Measurements from ENCODE around the gene COL4A1.

COL4A1 gene

GRCh38 chr13:110261166-110262081 is 45.5 kb downstream of the COL4A1 start:
- TF ChIP-seq EZH2phosphoT487 (IDR thresholded peaks at IDR 0.05; ENCODE audit: low read length): no peak
- TF ChIP-seq, protein P1, sequence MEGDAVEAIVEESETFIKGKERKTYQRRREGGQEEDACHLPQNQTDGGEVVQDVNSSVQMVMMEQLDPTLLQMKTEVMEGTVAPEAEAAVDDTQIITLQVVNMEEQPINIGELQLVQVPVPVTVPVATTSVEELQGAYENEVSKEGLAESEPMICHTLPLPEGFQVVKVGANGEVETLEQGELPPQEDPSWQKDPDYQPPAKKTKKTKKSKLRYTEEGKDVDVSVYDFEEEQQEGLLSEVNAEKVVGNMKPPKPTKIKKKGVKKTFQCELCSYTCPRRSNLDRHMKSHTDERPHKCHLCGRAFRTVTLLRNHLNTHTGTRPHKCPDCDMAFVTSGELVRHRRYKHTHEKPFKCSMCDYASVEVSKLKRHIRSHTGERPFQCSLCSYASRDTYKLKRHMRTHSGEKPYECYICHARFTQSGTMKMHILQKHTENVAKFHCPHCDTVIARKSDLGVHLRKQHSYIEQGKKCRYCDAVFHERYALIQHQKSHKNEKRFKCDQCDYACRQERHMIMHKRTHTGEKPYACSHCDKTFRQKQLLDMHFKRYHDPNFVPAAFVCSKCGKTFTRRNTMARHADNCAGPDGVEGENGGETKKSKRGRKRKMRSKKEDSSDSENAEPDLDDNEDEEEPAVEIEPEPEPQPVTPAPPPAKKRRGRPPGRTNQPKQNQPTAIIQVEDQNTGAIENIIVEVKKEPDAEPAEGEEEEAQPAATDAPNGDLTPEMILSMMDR (IDR thresholded peaks at IDR 0.05; ENCODE audit: low read length): no peak
- no peak for TF ChIP-seq EZH2 (optimal IDR thresholded peaks at IDR 0.05; ENCODE audit: low read depth, low read length)
- no peaks in the 10 kb centered on the region for H3K9me2 ChIP-seq (replicated peaks; ENCODE audit: insufficient read depth, low read length)
- H2AFZ ChIP-seq (ENCODE audit: low read length): no peak overlapping the region
- H3F3A ChIP-seq (ENCODE audit: insufficient read depth, low read length): no peaks in the 10 kb centered on the region
- H3K79me2 ChIP-seq (ENCODE audit: low read length): no peaks in the 10 kb centered on the region
- no peaks in the 10 kb centered on the region for H3K9me3 ChIP-seq (replicated peaks; ENCODE audit: insufficient read depth, low read length)
- no peak overlapping the region for H3K9ac ChIP-seq (ENCODE audit: low read length)
- no peak overlapping the region for H3K4me3 ChIP-seq (ENCODE audit: low read length)
- no peaks in the 10 kb centered on the region for H4K20me1 ChIP-seq (ENCODE audit: insufficient read depth, low read length)
- no peaks in the 10 kb centered on the region for H3K4me1 ChIP-seq (ENCODE audit: low read length)
- H3K27ac ChIP-seq (ENCODE audit: low read length): no peak overlapping the region
- no peaks in the 10 kb centered on the region for H3K27me3 ChIP-seq (replicated peaks; ENCODE audit: insufficient read depth, low read length)
- no peak for DNase-seq
- H3K36me3 ChIP-seq (replicated peaks; ENCODE audit: insufficient read depth, low read length): no peaks in the 10 kb centered on the region
- no peak overlapping the region for H3K4me2 ChIP-seq (ENCODE audit: low read depth, low read length)

GRCh38 chr13:110259651-110260050 is 47.3 kb downstream of the COL4A1 start:
- no peak overlapping the region for H2AFZ ChIP-seq (ENCODE audit: low read length)
- H3K27ac ChIP-seq (ENCODE audit: low read length): no peak overlapping the region
- TF ChIP-seq, protein P1 (IDR thresholded peaks at IDR 0.05; ENCODE audit: low read length): no peak
- TF ChIP-seq EZH2 (optimal IDR thresholded peaks at IDR 0.05; ENCODE audit: low read depth, low read length) (no peak), EZH2phosphoT487 (IDR thresholded peaks at IDR 0.05; ENCODE audit: low read length) (no peak)
- H3K36me3 ChIP-seq (replicated peaks; ENCODE audit: insufficient read depth, low read length): no peaks in the 10 kb centered on the region
- H3K9me2 ChIP-seq (replicated peaks; ENCODE audit: insufficient read depth, low read length): no peaks in the 10 kb centered on the region
- no peaks in the 10 kb centered on the region for H3K9me3 ChIP-seq (replicated peaks; ENCODE audit: insufficient read depth, low read length)
- no peak overlapping the region for H3K4me2 ChIP-seq (ENCODE audit: low read depth, low read length)
- H3F3A ChIP-seq (ENCODE audit: insufficient read depth, low read length): no peaks in the 10 kb centered on the region
- no peak overlapping the region for H3K4me3 ChIP-seq (ENCODE audit: low read length)
- no peak for DNase-seq
- H3K79me2 ChIP-seq (ENCODE audit: low read length): no peaks in the 10 kb centered on the region
- H4K20me1 ChIP-seq (ENCODE audit: insufficient read depth, low read length): no peaks in the 10 kb centered on the region
- no peak overlapping the region for H3K9ac ChIP-seq (ENCODE audit: low read length)
- no peaks in the 10 kb centered on the region for H3K27me3 ChIP-seq (replicated peaks; ENCODE audit: insufficient read depth, low read length)
- no peaks in the 10 kb centered on the region for H3K4me1 ChIP-seq (ENCODE audit: low read length)

GRCh38 chr13:110258876-110259631 is 47.9 kb downstream of the COL4A1 start:
- DNase-seq: no peak
- Histone ChIP-seq H3K36me3 (replicated peaks; ENCODE audit: insufficient read depth, low read length) (no peaks in the 10 kb centered on the region), H3K4me1 (ENCODE audit: low read length) (no peaks in the 10 kb centered on the region), H3K27ac (ENCODE audit: low read length) (no peak overlapping the region), H3K27me3 (replicated peaks; ENCODE audit: insufficient read depth, low read length) (no peaks in the 10 kb centered on the region), H3K4me2 (ENCODE audit: low read depth, low read length) (no peak overlapping the region), H3K9me3 (replicated peaks; ENCODE audit: insufficient read depth, low read length) (no peaks in the 10 kb centered on the region), H3K9ac (ENCODE audit: low read length) (no peak overlapping the region), H2AFZ (ENCODE audit: low read length) (no peak overlapping the region), H3K4me3 (ENCODE audit: low read length) (no peak overlapping the region), H4K20me1 (ENCODE audit: insufficient read depth, low read length) (no peaks in the 10 kb centered on the region), H3K79me2 (ENCODE audit: low read length) (no peaks in the 10 kb centered on the region), H3F3A (ENCODE audit: insufficient read depth, low read length) (no peaks in the 10 kb centered on the region), H3K9me2 (replicated peaks; ENCODE audit: insufficient read depth, low read length) (no peaks in the 10 kb centered on the region)
- TF ChIP-seq EZH2phosphoT487 (IDR thresholded peaks at IDR 0.05; ENCODE audit: low read length): no peak
- TF ChIP-seq, protein P1 (IDR thresholded peaks at IDR 0.05; ENCODE audit: low read length): no peak
- TF ChIP-seq EZH2 (optimal IDR thresholded peaks at IDR 0.05; ENCODE audit: low read depth, low read length): no peak

Measured in MM.1S (cell line).